Peyer's patch (tissue), 4 donors: ENCODE measurements around the gene SETD4.

Experiments used
- CTCF ChIP-seq, 6 experiments: fragments of 450-650 bp in 4 of 6; fragments of 200-600 bp in 2 of 6; sonication (generic) in 1 of 6; IDR thresholded peaks; one replicate each; pipeline ENCODE4 v1.5.1; 2017 to 2019; ENCODE audit warnings: antibody characterized with exemption in 6 of 6, mild to moderate bottlenecking in 3 of 6, moderate library complexity in 1 of 6
- POLR2A ChIP-seq, 2 donors: fragments of 450-650 bp; IDR thresholded peaks; one replicate each; pipeline ENCODE4 v1.5.1; 2017; ENCODE audit warnings: antibody characterized with exemption in 2 of 2, mild to moderate bottlenecking in 2 of 2, moderate library complexity in 2 of 2

- TF ChIP-seq CTCF (IDR thresholded peaks at IDR 0.05), result no peak
- no peak for TF ChIP-seq POLR2A (IDR thresholded peaks at IDR 0.05)
These were observed 49.5 kb downstream of the SETD4 start for GRCh38 chr21:36010801-36011200.
